GOT3 (cell line): ENCODE data around the gene GPER1.
"Not testable (repeated sequence)": the region's sequence is repeated elsewhere in the genome, so short reads cannot be mapped to it uniquely, and the experiment has no call there.

Source experiments
- DNase-seq: peaks from one replicate; lab custom pipeline; 2025; ENCODE audit warnings: mixed read lengths; lab: John Stamatoyannopoulos, UW

Gene GPER1

GRCh38 chr7:1087952-1088920, at the start of gene GPER1:
GPER1 (plus strand) TSS chr7:1088113; CDS start chr7:1091729, 3,616 bp downstream.
- peak; percentile 43 for DNase-seq

DNA sequence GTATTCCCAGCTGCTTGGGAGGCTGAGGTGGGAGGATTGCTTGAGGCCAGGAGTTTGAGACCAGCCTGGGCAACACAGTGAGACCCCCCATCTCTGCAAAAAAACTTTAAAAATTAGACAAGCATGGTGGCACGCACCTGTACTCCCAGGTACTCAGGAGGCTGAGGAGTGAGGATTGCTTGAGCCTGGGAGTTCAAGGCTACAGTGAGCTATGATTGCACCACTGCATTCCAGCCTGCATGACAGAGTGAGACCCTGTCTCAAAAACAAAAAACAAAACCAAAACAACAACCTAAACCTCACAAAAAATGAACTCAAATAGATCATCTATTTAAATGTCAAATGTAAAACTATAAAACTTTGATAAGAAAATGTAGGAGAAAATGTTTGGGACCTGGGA, 47.7 kb upstream of the GPER1 start:
- not testable (repeated sequence) for DNase-seq

DNA sequence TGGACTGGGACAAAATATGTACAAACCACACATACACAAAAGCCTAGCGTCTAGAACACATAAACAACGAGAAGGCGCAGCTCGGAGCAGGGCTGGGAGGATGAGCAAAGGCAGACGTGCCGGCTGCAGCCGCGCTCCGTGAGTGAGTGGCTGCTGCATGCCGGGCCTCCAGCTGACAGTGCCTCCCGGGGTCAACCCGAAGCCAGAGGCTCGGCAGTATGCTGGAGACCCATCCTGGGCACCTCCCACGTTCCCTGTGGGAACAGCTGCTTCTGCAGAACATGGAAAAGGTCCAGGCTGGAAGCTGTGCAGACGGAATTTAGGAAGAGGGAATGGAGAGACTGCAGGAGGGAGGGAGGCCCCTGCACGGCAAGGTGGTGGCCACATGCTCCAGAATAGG, 47.1 kb upstream of the GPER1 start:
- DNase-seq = no peak

DNA sequence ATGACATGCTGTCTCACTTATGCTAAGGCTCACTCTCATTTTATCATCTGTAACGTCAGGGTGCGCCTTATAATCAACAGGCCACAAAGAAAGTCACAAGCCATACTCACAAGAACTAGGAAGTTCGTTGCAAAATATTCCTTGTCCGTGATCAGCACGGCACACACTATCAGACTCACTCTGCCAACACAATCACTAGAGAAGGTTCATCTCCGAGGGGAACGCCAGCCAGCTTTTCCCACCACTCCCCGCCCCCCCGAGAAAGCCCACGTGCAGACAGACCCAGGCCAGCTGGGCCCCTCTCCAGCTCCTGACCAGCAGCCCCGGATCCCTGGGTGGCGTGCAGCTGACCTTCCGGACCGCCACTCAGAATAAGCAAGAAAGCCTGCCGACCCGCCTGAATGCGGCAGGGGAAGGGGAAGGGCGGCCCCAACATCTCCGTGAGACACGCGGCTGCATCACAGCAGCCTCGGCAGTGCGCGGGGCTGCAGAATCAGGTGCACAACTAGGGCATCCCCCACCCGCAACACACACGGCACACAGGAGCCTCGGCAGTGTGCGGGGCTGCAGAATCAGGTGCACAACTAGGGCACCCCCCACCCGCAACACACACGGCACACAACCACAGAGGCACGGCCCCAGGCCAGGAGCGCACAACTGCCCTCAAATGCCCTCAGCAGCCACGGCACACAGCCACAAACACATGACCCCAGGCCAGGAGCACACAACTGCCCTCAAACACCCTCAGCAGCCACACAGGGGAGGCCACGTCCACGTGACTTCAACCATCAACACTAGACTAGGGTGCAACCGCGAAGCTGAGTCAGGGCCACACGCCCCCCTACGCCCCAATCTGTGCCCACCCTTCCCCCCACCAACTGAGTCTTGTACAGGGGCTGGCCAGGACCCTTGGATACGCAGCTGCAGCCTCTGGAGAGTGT, 46.1 kb upstream of the GPER1 start:
- DNase-seq = no peak

DNA sequence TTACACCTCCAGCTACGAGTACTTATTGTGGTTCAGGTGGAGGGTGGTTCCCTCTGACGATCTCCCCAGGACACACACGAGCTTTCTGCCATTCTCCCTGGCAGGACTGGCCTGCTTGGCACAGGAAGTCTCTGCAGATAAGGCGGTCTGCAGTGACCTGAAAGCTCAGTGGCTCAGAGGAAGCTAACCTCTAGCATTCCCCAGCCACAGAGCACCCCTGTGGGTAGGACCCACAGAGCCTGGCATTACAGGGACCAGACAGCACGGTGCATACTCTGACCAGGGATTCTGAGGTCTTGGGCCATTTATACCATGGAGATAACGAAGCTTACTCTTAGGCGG, 45.5 kb upstream of the GPER1 start:
- no peak for DNase-seq

DNA sequence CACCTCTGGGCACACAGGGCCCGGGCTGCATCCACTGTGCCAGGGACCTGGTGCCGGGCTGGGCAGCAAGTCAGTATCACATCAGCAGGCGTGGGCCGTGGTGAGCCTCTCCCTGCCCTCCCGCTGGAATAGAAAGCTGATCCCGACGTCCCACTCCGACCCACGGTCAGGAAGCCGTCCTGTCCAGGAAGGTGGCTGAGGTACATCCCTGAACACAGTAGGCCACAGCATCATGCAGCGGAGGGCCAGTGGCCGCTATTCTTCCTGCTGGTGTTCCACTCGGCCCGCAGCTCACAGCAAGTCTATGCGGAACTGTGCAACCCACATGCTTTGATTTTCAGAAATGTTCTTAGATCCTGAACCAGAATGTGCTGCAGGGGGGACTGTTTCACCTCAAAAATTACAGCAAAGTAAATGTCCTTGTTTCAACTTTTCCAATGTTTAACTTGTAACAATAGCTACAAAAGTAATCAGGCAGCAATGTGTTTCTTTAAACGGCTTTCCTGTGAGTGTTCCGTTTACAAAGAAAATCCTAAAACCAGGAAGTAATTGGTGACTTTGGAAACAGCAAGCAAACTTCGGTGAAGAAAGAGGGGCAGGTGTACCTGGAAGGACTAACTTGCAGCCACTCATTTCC, 44.2 kb upstream of the GPER1 start:
- DNase-seq = no peak

DNA sequence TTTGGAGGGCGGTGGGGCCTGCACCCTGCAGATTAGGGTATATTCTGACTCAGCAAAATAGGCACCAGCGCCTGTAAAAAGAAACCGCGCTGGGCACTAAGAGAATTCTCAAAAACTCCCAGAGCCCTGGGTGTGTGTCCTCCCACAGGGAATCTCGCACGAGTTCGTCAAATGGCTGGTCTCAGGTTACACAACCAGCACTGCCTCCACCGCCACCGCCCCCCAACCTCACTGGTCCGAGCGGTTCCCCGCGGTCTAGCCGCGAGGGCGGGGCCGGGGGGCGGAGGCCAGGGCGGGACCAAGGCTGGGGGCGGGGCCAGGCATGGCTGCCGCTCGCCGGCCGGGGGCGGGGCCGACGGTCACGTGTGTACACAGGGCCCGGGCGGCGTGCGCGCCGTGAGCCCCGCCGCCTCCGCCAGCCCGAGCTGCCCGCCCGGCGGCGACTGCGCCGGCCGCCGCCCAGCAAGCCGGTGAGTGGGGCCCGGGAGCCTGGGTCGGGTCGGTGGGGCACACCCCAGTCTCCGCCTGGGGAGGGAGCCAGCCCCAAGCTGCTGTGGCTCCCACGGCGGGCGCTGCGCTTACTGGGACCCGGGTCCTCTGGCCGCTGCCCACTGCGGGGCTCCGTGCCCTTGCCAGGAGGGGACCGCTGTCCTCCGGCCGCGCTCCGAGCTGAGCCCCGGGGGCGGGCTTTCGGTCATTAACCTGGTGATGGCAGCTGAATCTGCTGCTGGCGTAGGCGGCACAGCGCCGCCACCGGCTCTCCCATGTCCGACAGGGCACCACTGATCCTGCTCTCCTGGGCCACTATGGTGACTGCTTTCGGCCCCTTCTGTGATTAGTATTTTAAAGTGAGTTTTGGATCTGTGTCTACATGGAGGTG, 43.5 kb upstream of the GPER1 start, which contains the start of gene GPR146:
GPR146 (plus strand) TSS at position 358 of the 880 bp plus-strand sequence. CDS start 12,970 bp downstream, outside the sequence.
- DNase-seq = peak; percentile 95

GRCh38 chr7:1045069-1046063, 42.5 kb upstream of the GPER1 start:
- DNase-seq = no peak

DNA sequence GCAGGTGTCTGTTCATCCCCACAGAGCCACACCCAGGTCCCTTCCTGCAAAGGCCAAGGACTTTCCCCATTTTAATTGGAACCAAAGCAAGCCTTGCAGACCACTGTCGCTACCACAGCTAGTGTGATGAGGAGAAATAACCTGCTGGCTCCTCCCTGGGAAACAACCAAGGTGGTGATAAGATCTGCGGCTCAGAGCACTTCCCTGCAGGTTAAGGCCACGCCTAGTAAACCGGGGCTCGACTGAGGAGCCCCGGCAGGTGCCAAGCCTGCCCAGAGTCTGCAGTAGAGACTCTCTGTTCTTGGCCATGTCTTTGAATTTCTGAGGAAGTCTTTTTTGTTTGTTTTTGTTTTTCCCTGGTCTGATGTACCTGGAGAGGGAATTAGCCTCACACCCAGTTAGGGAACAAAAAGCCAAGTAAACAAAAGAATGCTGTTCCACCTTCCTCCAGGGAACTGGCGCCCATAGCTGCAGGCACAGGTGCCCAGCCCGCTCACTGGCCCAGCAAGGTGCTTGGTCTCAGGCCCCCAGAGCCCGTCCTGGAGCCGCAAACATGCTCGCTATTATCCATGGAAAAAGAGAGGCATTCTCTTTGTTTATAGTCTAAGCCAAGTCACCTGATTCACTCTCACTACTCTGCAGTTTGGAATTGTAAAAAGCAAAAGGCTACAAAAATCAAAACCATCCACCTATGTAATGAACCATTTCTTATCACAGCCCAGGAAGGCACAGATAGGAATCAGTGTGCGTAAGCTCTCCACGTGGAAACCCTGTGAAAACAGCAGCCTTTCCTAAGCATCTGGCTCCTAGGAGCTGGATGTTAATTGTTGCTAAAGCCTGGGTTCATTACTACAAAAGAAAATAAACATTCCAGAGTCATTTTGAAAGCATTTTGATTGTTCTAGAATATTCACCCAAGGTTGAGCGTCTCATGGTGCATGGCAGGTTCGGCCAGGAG, 40.9 kb upstream of the GPER1 start:
- no peak for DNase-seq

DNA sequence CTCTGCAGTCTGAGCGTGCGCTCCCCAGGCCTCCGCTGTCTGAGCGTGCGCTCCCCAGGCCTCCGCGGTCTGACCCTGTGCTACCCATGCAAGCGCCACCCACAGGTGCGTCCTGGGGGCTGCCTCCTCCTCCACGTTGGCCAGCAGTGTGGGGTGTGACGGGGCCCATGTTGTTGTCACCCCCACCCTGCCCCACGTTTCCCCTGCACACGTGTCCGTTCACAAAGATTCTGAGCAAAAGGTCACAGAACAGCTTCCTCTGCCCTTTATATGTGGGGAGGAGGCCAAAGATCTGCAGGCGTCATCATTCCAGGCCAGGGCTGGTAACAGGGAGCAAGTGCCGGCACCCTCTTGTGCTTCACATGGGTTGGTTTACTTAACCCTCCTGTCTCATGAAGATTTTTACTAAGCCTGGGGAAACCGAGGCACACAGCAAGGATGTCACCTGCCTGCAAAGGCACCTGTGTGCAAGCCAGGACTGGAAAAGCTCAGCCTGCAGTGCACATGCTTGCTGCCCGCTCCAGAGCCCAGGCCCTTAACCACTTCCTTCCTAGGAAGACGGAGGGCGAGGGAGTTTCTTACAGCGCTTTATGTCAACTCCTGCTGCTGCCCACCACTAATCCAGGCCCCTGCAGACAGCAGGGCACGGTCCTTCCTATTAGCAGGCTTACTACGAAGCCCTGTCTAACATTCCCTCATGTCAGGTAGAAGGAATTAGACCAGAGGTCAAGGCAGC, 38.7 kb upstream of the GPER1 start:
- DNase-seq = no peak

GRCh38 chr7:1049801-1050200, 38.1 kb upstream of the GPER1 start:
- no peak for DNase-seq

DNA sequence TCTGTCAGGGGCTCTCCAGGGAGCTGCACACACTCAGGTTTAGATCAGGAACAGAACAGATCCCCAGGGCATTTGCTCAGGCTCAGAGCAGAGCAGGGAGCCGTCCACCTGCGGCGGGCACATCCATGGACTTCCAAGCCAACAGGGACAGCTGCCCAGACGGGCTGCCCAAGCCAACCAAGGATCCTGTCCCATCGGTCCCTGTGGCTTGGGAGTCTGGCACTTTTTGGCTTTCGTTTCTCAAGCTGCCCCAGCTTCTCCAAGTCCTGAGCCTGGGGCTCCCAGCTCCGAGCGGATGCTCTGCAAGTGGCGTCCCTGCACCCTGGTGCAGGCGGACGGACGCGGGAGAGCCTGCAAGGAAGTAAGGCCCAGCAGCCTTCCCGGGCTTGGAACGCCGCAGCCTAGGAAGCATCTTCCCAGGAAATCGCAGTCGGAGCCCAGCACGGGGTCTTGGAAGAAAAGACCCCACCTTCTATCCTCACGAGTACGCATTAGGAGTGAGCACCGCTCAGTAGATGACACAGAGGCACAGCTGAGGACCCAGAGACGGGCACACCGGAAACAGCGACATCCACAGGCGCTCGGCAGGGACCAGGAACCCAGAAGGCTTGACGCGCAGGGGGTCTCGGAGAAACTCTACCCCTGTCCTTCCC, 37.5 kb upstream of the GPER1 start:
- DNase-seq = no peak

DNA sequence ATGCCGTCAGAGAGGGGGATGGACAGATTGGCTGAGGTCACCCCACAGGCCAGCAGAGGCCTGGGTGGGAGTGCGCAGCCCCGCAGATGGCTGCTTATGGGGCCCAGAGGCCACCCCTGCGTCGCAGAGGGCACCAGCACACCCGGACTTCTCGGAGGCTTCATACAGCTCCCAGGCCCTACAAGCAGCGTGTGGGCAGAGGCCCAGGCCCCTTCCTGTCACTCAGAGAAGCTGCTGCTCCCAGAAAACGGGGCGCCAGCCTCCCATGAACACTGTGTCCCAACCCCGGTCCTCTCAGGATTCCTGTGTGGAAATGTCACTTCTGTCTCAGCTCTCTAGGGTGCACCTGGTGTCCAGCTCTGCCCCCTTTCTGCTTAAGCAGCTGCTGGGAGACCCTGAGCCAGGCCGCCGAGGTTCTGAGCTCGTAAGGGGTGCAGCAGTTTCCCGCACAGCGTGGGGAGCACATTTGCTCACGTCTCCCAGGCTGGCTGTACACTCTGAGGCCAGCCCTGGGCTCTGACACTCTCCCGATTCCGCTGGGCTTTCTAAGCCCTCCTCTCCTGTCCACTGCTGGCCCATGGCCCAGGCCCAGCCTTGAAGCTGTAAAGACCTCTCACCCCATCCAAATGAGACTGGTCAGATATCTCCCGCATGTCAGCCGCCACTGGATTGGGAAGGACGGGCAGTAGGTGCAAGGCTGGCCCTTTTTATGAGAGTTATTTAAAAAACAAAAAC, 36.8 kb upstream of the GPER1 start:
- no peak for DNase-seq

- no peak for DNase-seq
Observed at GRCh38 chr7:1052031-1052818, 35.7 kb upstream of the GPER1 start.

DNA sequence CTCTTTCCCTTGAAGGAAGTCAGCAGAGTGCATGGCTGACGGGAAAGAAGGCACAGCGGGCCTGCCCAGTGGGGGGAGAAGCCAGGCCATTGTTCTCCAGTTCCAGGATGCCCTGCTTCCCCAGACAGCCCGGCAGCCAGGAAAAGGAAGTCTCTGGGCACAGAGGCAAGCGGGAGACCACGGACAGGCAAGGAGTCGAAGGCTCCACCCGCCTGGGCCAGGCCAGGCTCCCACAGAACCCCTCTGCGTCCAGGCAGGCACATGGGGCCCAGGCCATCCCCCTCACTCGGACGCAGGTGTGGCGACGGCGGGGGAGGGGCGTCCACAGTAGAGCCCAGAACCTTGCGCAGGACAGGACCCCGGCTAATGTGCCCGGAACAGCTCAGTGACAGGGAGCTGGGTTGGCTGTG, 34.9 kb upstream of the GPER1 start:
- DNase-seq = no peak

DNA sequence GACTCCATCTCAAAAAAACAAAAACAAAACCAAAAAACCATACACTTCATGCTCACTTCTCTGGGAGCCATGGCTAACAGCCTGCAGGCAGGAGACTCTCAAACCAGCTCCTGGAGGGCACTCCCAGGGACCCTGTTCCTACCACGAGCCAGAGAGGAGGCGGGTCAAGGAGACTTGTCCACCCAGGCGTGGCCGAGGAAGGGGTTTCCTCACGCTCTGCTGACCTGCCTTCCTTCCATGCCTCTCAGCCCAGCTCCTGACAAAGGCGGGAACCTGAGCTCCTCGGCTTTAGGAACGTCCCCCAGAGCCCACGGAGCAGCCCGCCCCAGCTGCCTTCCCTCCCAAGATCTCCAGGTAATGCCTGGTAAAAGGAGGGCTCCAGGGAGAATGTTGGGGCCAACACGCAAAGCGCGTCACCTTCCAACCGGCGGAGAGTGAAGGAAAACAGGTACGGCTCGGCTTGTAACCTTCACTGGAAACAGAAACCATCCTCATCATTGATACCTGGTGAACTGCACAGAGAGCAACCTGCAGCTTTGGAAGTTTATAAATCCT, 34.0 kb upstream of the GPER1 start:
- DNase-seq = no peak
